GM19395 (cell line): ENCODE measurements around the gene MAGI2.

ENCODE experiments used
- ATAC-seq: cut with Tn5 transposase; IDR thresholded peaks from one replicate; pipeline ENCODE4 v1.9.1; 2021; ENCODE audit warnings: mild to moderate bottlenecking, moderate library complexity; ENCODE audit not compliant: unreplicated experiment

The MAGI2 gene

GRCh38 chr7:79308192-79308591 is 145.3 kb downstream of the MAGI2 start:
- ATAC-seq, result no peak

GRCh38 chr7:79307376-79307775 is 146.1 kb downstream of the MAGI2 start:
- no peak for ATAC-seq

GRCh38 chr7:79304711-79305110 is 148.8 kb downstream of the MAGI2 start:
- no peak for ATAC-seq

- no peak for ATAC-seq
Observed at GRCh38 chr7:79302293-79302692, 151.2 kb downstream of the MAGI2 start.

GRCh38 chr7:79301419-79301818 is 152.0 kb downstream of the MAGI2 start:
- ATAC-seq, result no peak

GRCh38 chr7:79300573-79300972 is 152.9 kb downstream of the MAGI2 start:
- ATAC-seq, result no peak

- ATAC-seq, result no peak
Observed at GRCh38 chr7:79298145-79298760, 155.2 kb downstream of the MAGI2 start.

- no peak for ATAC-seq
Observed at GRCh38 chr7:79296553-79297320, 156.7 kb downstream of the MAGI2 start.

GRCh38 chr7:79293655-79294142 is 159.8 kb downstream of the MAGI2 start:
- no peak for ATAC-seq

GRCh38 chr7:79292834-79293233 is 160.6 kb downstream of the MAGI2 start:
- no peak for ATAC-seq

- no peak for ATAC-seq
Observed at GRCh38 chr7:79291498-79291865, 162.0 kb downstream of the MAGI2 start.

GRCh38 chr7:79290841-79291497 is 162.5 kb downstream of the MAGI2 start:
- no peak for ATAC-seq

GRCh38 chr7:79290398-79290797 is 163.1 kb downstream of the MAGI2 start:
- ATAC-seq, result no peak

- no peak for ATAC-seq
Observed at GRCh38 chr7:79288655-79289054, 164.8 kb downstream of the MAGI2 start.

GRCh38 chr7:79287981-79288380 is 165.5 kb downstream of the MAGI2 start:
- no peak for ATAC-seq

- no peak for ATAC-seq
Observed at GRCh38 chr7:79286181-79286580, 167.3 kb downstream of the MAGI2 start.

GRCh38 chr7:79285756-79286155 is 167.7 kb downstream of the MAGI2 start:
- no peak for ATAC-seq

GRCh38 chr7:79284211-79284610 is 169.3 kb downstream of the MAGI2 start:
- ATAC-seq, result no peak

GRCh38 chr7:79282882-79283602 is 170.4 kb downstream of the MAGI2 start:
- ATAC-seq, result no peak

- ATAC-seq, result no peak
Observed at GRCh38 chr7:79282070-79282694, 171.3 kb downstream of the MAGI2 start.

GRCh38 chr7:79281426-79281825 is 172.0 kb downstream of the MAGI2 start:
- ATAC-seq, result no peak
